A673 (cell line): ENCODE data around the gene KLLN. TPM values are rescaled to one million over a fixed set of nuclear protein-coding genes. Genes with fewer than 3 reads are reported as not detected.
A peak's percentile ranks its signal among the peaks of the same experiment; 100 is the strongest.

Experiments used
- BruUV-seq: library from RNA; stranded (reverse); fragments of 400-500 nt; replicated peaks from 2 replicates; lab custom pipeline; 2021; lab: Mats Ljungman, UMichigan
- CTCF ChIA-PET: fragments of 300-600 bp; sonication (Branson Sonifier 250); formaldehyde crosslinking; loops from one replicate; lab custom pipeline; 2022; ENCODE audit warnings: antibody characterized with exemption; lab: Charles Lee
- POLR2A ChIA-PET: fragments of 300-600 bp; sonication (Branson Sonifier 250); formaldehyde crosslinking; loops from one replicate; lab custom pipeline; 2022; ENCODE audit warnings: antibody characterized with exemption; ENCODE audit not compliant: low non-redundant PET; lab: Charles Lee
- DNase-seq: peaks from one replicate; pipeline ENCODE4 v3.0.0-alpha.2; 2015; ENCODE audit warnings: low spot score
- H3K27ac ChIP-seq: fragments of 200-600 bp; sonication (generic); 2 replicates; pipeline ENCODE4 v1.5.1; 2016; ENCODE audit warnings: mixed run types, low read depth, mild to moderate bottlenecking, mixed read lengths, antibody characterized with exemption, low read length; ENCODE audit not compliant: poor library complexity, severe bottlenecking
- H3K27me3 ChIP-seq: fragments of 200-600 bp; sonication (generic); replicated peaks from 2 replicates; pipeline ENCODE4 v1.6.1; 2017; ENCODE audit warnings: mixed run types, low read depth, mild to moderate bottlenecking, mixed read lengths, antibody characterized with exemption, low read length; ENCODE audit not compliant: insufficient read depth, poor library complexity
- H3K36me3 ChIP-seq: fragments of 200-600 bp; sonication (generic); 2 replicates; pipeline ENCODE4 v1.6.1; 2016; ENCODE audit warnings: mixed run types, mild to moderate bottlenecking, mixed read lengths, antibody characterized with exemption, low read length; ENCODE audit not compliant: insufficient read depth, poor library complexity, severe bottlenecking
- H3K4me1 ChIP-seq: fragments of 200-600 bp; sonication (generic); 2 replicates; pipeline ENCODE4 v1.6.1; 2017; ENCODE audit warnings: mixed run types, mild to moderate bottlenecking, mixed read lengths, antibody characterized with exemption, low read length; ENCODE audit not compliant: insufficient read depth, poor library complexity, severe bottlenecking
- H3K4me3 ChIP-seq: fragments of 200-600 bp; sonication (generic); 2 replicates; pipeline ENCODE4 v1.5.1; 2016; ENCODE audit warnings: low read depth, mixed run types, mild to moderate bottlenecking, mixed read lengths, low read length; ENCODE audit not compliant: poor library complexity, severe bottlenecking
- H3K9me3 ChIP-seq: fragments of 200-600 bp; sonication (generic); 2 replicates; pipeline ENCODE4 v1.6.1; 2016; ENCODE audit warnings: mixed run types, low read depth, mild to moderate bottlenecking, mixed read lengths, antibody characterized with exemption, low read length; ENCODE audit not compliant: poor library complexity, severe bottlenecking
- EZH2 ChIP-seq: fragments of 200-600 bp; sonication (generic); IDR thresholded peaks from 2 replicates; pipeline ENCODE4 v1.6.1; 2017; ENCODE audit warnings: borderline replicate concordance, low read depth, mild to moderate bottlenecking, mixed read lengths, antibody characterized with exemption, low read length; ENCODE audit not compliant: poor library complexity, severe bottlenecking
- intact Hi-C: fragments of 100-400 bp; cut with micrococcal nuclease; formaldehyde crosslinking; loops from one replicate; pipeline ENCODE4 v1.10.0; 2022; ENCODE audit not compliant: unreplicated experiment
- total RNA-seq: library from RNA; stranded (reverse); gene quantifications from 2 replicates; pipeline ENCODE4 v1.2.3, GENCODE V29; 2021
- TF ChIP-seq, protein P1 (sequence below): fragments of 300-800, 200-600 bp; sonication (generic); conservative IDR thresholded peaks from 2 replicates; pipeline ENCODE4 v1.5.1; 2017; ENCODE audit warnings: low read depth, mild to moderate bottlenecking, antibody characterized with exemption, low read length, moderate library complexity, mixed read lengths

The KLLN gene
- total RNA-seq, 1 experiment from 2014 or later = 0.32 TPM

DNA sequence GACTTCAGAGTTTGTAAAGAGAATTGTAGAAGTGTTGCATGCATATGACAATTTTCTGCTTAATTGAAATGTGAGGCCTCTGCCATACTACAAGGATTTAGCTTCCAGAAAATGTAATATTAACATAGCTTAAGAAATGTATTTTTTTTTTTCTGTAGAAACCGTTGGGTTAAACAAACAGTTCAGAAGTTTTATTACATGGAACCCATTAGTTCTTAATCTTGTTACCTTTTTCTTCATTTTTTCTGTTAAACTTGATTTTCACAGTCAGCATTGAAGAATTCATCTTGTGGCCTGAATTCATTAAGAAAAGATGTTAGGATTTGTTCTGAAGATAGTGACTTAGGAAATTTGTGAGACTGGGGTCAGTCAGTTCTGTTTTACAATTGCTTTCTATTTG lies 4.9 kb upstream of the KLLN start:
- Histone ChIP-seq H3K27me3 (no peaks in the 10 kb centered on the region), H3K36me3 (peaks cover 8% of the 10 kb centered on the region), H3K9me3 (no peaks in the 10 kb centered on the region), H3K27ac (peak overlapping the region; percentile 9), H3K4me1 (peaks cover 29% of the 10 kb centered on the region), H3K4me3 (peak overlapping the region; percentile 80)
- no peak for DNase-seq
- intact Hi-C loops = loop anchor here (5.0 to 10.0 kb wide), 2 partner anchors 59 to 107 kb away; no protein-coding TSS in a partner anchor
- TF ChIP-seq, protein P1, sequence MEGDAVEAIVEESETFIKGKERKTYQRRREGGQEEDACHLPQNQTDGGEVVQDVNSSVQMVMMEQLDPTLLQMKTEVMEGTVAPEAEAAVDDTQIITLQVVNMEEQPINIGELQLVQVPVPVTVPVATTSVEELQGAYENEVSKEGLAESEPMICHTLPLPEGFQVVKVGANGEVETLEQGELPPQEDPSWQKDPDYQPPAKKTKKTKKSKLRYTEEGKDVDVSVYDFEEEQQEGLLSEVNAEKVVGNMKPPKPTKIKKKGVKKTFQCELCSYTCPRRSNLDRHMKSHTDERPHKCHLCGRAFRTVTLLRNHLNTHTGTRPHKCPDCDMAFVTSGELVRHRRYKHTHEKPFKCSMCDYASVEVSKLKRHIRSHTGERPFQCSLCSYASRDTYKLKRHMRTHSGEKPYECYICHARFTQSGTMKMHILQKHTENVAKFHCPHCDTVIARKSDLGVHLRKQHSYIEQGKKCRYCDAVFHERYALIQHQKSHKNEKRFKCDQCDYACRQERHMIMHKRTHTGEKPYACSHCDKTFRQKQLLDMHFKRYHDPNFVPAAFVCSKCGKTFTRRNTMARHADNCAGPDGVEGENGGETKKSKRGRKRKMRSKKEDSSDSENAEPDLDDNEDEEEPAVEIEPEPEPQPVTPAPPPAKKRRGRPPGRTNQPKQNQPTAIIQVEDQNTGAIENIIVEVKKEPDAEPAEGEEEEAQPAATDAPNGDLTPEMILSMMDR = no peak
- no peak for TF ChIP-seq EZH2
- CTCF ChIA-PET = no interaction called here
- BruUV-seq = no TSS peak
- POLR2A ChIA-PET = no interaction called here

- peak overlapping the region; percentile 80 for H3K4me3 ChIP-seq
- no peaks in the 10 kb centered on the region for H3K9me3 ChIP-seq
- BruUV-seq = no TSS peak
- POLR2A ChIA-PET = no interaction called here
- DNase-seq = no peak
- CTCF ChIA-PET = no interaction called here
- no peak for TF ChIP-seq EZH2
- TF ChIP-seq, protein P1 = no peak
- no peaks in the 10 kb centered on the region for H3K27me3 ChIP-seq
- peaks cover 29% of the 10 kb centered on the region for H3K4me1 ChIP-seq
- intact Hi-C loops = loop anchor here (5.0 to 10.0 kb wide), 2 partner anchors 60 to 107 kb away; no protein-coding TSS in a partner anchor
- no peaks in the 10 kb centered on the region for H3K36me3 ChIP-seq
- peak overlapping the region; percentile 38 for H3K27ac ChIP-seq
Measured at GRCh38 chr10:87867453-87867852, 4.1 kb upstream of the KLLN start.

- H3K4me1 ChIP-seq = peaks cover 29% of the 10 kb centered on the region
- no TSS peak for BruUV-seq
- peak overlapping the region; percentile 80 for H3K4me3 ChIP-seq
- TF ChIP-seq, protein P1 = no peak
- no peak for TF ChIP-seq EZH2
- intact Hi-C loops = loop anchor here (5.0 to 10.0 kb wide), 2 partner anchors 61 to 108 kb away; no protein-coding TSS in a partner anchor
- no peaks in the 10 kb centered on the region for H3K36me3 ChIP-seq
- POLR2A ChIA-PET = interaction anchor here (1.1 kb wide), 1 partner anchor 248 kb away, joined by 3 read pairs; no protein-coding TSS in a partner anchor
- no peak for DNase-seq
- CTCF ChIA-PET = no interaction called here
- peak overlapping the region; percentile 38 for H3K27ac ChIP-seq
- H3K9me3 ChIP-seq = no peaks in the 10 kb centered on the region
- H3K27me3 ChIP-seq = no peaks in the 10 kb centered on the region
Measured at GRCh38 chr10:87866412-87866974, 3.2 kb upstream of the KLLN start.
